Sigmoid colon (tissue), 7 donors: ENCODE results near the gene SPARC. TPM values are rescaled to one million over a fixed set of nuclear protein-coding genes. Genes with fewer than 3 reads are reported as not detected.

ENCODE experiments used
- DNase-seq: peaks from one replicate; pipeline ENCODE4 v3.0.0-alpha.2; 2019
- H3K27ac ChIP-seq, 4 donors: fragments of 200-600 bp; sonication (generic); one replicate each; pipeline ENCODE4 v1.5.1; 2016 to 2019; ENCODE audit warnings: mild to moderate bottlenecking in 1 of 4
- H3K27me3 ChIP-seq, 3 donors: fragments of 200-600 bp; sonication (generic); one replicate each; pipeline ENCODE4 v1.5.1; 2019; ENCODE audit warnings: mild to moderate bottlenecking in 1 of 3
- H3K36me3 ChIP-seq, 4 donors: fragments of 200-600 bp; sonication (generic); one replicate each; pipeline ENCODE4 v1.5.1; 2016 to 2019
- H3K4me1 ChIP-seq, 4 donors: fragments of 200-600 bp; sonication (generic); one replicate each; pipeline ENCODE4 v1.5.1; 2017 to 2019
- H3K4me3 ChIP-seq, 4 donors: fragments of 200-600 bp; sonication (generic); one replicate each; pipeline ENCODE4 v1.5.1; 2017 to 2019; ENCODE audit warnings: mild to moderate bottlenecking in 2 of 4, moderate library complexity in 1 of 4
- H3K9me3 ChIP-seq, 4 donors: fragments of 200-600 bp in 3 of 4; sonication (generic) in 3 of 4; one replicate each; pipeline versions ENCODE4 v1.5.1 to v1.6.1; 2013 to 2019
- EP300 ChIP-seq, 4 donors: sonication (generic); formaldehyde crosslinking; IDR thresholded peaks; one replicate each; pipeline ENCODE4 v1.6.1; 2017; ENCODE audit warnings: antibody characterized with exemption in 4 of 4
- POLR2A ChIP-seq, 2 donors: fragments of 450-650 bp; IDR thresholded peaks; one replicate each; pipeline ENCODE4 v1.6.1; 2016; ENCODE audit warnings: antibody characterized with exemption in 2 of 2, mild to moderate bottlenecking in 2 of 2, moderate library complexity in 2 of 2
- POLR2AphosphoS5 ChIP-seq, 4 donors: sonication (generic); formaldehyde crosslinking; IDR thresholded peaks; one replicate each; pipeline ENCODE4 v1.6.1; 2017; ENCODE audit warnings: antibody characterized with exemption in 4 of 4
- WGBS, 2 donors: extraction: QIAGEN DNeasy Blood & Tissue Kit; methylation state at CpG; one replicate each; pipeline ENCODE4 v1.1.7; 2013; 5-methylcytosine and 5-hydroxymethylcytosine counted together
- intact Hi-C: fragments of 100-400 bp; cut with DNase I; formaldehyde crosslinking; loops from one replicate; pipeline ENCODE4 v1.15.1; 2023
- polyA plus RNA-seq, 3 donors: library from polyadenylated mRNA; stranded (reverse); fragments of 200-250 nt; gene quantifications; one replicate each; pipeline ENCODE4 v1.2.3, GENCODE V29; 2013
- small RNA-seq, 3 donors: library from RNA; depleted of rRNA; stranded (forward); fragments of <200 nt; gene quantifications; one replicate each; pipeline ENCODE3, GENCODE V24; 2016
- total RNA-seq, 4 donors: library from RNA; depleted of rRNA; stranded (reverse); fragments of >200 nt; gene quantifications; one replicate each; pipeline ENCODE4 v1.1.0, GENCODE V29; 2016
- TF ChIP-seq, protein P1 (sequence below), 4 experiments: fragments of 450-650 bp in 3 of 4; fragments of 200-600 bp in 1 of 4; IDR thresholded peaks; one replicate each; pipeline ENCODE4 v1.5.1; 2016 to 2019; ENCODE audit warnings: antibody characterized with exemption in 4 of 4, mild to moderate bottlenecking in 3 of 4, moderate library complexity in 2 of 4
- donor health status: healthy with polysubstance abuse.
- donor health status: Bipolar disorder and iron deficiency.
- donor health status: healthy.

SPARC gene
- total and polyA plus RNA-seq, 7 donors, result 47.6 to 821 (median 272) TPM

DNA sequence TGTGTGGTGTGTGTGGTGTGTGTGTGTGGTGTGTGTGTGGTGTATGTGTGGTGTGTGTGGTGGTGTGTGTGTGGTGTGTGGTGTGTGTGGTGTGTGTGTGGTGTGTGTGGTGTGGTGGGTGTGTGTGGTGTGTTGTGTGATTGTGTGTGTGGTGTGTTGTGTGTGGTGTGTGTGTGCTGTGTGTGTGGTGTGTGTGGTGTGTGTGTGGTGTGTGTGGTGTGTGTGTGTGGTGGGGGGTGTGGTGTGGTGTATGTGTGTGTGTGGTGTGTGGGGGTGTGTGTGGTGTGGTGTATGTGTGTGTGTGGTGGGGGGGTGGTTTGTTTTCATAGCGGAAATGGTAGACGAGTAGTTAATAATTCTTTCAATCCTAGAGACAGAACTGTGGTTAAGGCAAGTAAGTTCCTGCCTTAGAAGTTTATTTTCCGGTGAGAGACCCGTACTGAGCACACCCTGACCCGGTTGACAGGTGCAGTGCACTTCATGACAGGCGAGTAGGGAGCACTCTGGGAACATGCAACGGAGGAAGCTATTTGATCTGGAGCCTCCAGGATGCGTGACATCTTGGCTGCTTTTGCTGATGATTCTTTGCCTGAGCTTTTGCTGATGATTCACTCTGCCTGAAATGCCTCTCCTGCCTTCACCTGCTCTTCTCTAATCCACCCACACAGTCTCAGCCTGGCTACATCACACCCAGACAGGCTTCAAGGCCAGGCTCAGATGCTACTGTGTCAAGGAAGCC lies 73.9 kb downstream of the SPARC start:
- no peak for DNase-seq
- Histone ChIP-seq H3K4me3 (no peak overlapping the region), H3K36me3 (no peaks in the 10 kb centered on the region), H3K4me1 (no peaks in the 10 kb centered on the region), H3K27me3 (no peaks in the 10 kb centered on the region), H3K27ac (no peak overlapping the region), H3K9me3 (no peaks in the 10 kb centered on the region)
- TF ChIP-seq, protein P1, sequence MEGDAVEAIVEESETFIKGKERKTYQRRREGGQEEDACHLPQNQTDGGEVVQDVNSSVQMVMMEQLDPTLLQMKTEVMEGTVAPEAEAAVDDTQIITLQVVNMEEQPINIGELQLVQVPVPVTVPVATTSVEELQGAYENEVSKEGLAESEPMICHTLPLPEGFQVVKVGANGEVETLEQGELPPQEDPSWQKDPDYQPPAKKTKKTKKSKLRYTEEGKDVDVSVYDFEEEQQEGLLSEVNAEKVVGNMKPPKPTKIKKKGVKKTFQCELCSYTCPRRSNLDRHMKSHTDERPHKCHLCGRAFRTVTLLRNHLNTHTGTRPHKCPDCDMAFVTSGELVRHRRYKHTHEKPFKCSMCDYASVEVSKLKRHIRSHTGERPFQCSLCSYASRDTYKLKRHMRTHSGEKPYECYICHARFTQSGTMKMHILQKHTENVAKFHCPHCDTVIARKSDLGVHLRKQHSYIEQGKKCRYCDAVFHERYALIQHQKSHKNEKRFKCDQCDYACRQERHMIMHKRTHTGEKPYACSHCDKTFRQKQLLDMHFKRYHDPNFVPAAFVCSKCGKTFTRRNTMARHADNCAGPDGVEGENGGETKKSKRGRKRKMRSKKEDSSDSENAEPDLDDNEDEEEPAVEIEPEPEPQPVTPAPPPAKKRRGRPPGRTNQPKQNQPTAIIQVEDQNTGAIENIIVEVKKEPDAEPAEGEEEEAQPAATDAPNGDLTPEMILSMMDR (IDR thresholded peaks at IDR 0.05), result no peak
- TF ChIP-seq POLR2A (IDR thresholded peaks at IDR 0.05) (no peak), POLR2AphosphoS5 (IDR thresholded peaks at IDR 0.05) (no peak), EP300 (IDR thresholded peaks at IDR 0.05) (no peak)
- intact Hi-C loops, result no loop called here
- WGBS, 2 donors, result 14 to 15% methylated on average over 8 of the region's 8 CpGs

DNA sequence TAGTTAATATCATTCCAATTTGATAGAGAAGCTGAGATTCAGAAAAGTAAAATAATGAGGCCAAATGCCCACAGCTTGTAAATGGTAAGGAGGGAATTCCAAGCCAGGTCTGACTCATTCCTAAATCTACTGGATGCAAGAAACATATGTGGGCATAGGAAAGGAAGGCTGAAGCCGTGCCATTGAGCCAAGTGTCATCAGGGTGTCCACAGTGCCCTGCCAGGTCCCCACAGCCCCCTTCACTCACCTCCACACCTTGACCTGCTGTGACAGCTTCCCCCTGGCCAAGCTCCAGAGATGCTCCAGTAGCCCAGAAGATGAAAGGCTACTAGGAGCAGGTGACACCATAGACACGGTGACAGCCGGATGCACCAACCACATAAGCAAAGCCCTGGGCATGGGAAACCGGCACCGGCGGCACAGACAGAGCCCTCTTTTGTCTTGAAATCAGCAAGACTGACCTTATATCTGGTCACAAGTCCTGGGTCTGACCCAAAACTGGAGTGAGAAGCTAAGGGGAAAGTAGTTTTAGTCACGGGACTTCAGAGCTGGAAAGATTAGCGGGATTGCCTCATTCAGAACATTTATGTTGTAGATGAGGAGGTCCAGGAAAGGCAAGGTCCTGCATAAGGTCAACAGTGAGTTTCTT lies 75.5 kb downstream of the SPARC start:
- Histone ChIP-seq H3K4me3 (no peak overlapping the region), H3K27me3 (no peaks in the 10 kb centered on the region)
- 90 to 92% methylated on average over 8 of the region's 8 CpGs for WGBS, 2 donors

More for the DNA sequence above, 75.5 kb downstream of the SPARC start:
- TF ChIP-seq EP300 (IDR thresholded peaks at IDR 0.05), result no peak
- TF ChIP-seq, protein P1 (IDR thresholded peaks at IDR 0.05), result no peak
- no peak for TF ChIP-seq POLR2A (IDR thresholded peaks at IDR 0.05)
- TF ChIP-seq POLR2AphosphoS5 (IDR thresholded peaks at IDR 0.05), result no peak
- intact Hi-C loops, result no loop called here
- Histone ChIP-seq H3K9me3 (no peaks in the 10 kb centered on the region), H3K27ac (no peak overlapping the region), H3K4me1 (no peaks in the 10 kb centered on the region), H3K36me3 (no peaks in the 10 kb centered on the region)
- no peak for DNase-seq

Small RNA genes within 50 kb of the gene (small RNA-seq; reads per million reads assigned to genes)
- gene RN7SKP232, result 0 reads per million in 3 donors

Other genes with a start within 250 kb of the SPARC start
- 1 to 10 TPM; 6.9 to 9.7 (median 8.6) TPM for gene SLC36A1, start 239.3 kb downstream of the SPARC start, total RNA-seq
- gene SLC36A1, start 239.3 kb downstream of the SPARC start, polyA plus RNA-seq, result 1 to 10 TPM; 4.4 to 8.6 (median 6.6) TPM
- gene FAT2, start 95.6 kb downstream of the SPARC start, total RNA-seq, result not detected
- under 1 TPM in 1 of 3 donors, not detected in 2; 0.03 TPM for gene FAT2, start 95.6 kb downstream of the SPARC start, polyA plus RNA-seq
- gene ATOX1, start 71.7 kb upstream of the SPARC start, total RNA-seq, result 100 to 1,000 TPM in 1 of 4 donors, 10 to 100 TPM in 3; 62.0 to 130 (median 80.4) TPM
- 100 to 1,000 TPM; 157 to 205 (median 162) TPM for gene ATOX1, start 71.7 kb upstream of the SPARC start, polyA plus RNA-seq
- gene G3BP1, start 85.0 kb upstream of the SPARC start, total RNA-seq, result 100 to 1,000 TPM in 1 of 4 donors, 10 to 100 TPM in 3; 68.5 to 158 (median 72.2) TPM
- gene G3BP1, start 85.0 kb upstream of the SPARC start, polyA plus RNA-seq, result 10 to 100 TPM; 16.8 to 41.4 (median 25.9) TPM
- gene GLRA1, start 237.9 kb upstream of the SPARC start, total RNA-seq, result not detected
- not detected for gene GLRA1, start 237.9 kb upstream of the SPARC start, polyA plus RNA-seq